Endometrial microvascular endothelial cells (primary cell): Measurements from ENCODE around the gene ETV6. TPM values are rescaled to one million over a fixed set of nuclear protein-coding genes. Genes with fewer than 3 reads are reported as not detected.

Source experiments
- in situ Hi-C: cut with HindIII; loops from 2 replicates; pipeline ENCODE4 v1.10.0; 2017; ENCODE audit warnings: low sequenced_read_pairs, low pct_unique_long_range_greater_than_20kb; ENCODE audit errors: inconsistent ontology term
- total RNA-seq: library from RNA; depleted of rRNA; stranded (reverse); fragments of >200 nt; gene quantifications from one replicate; pipeline ENCODE4 v1.2.3, GENCODE V29; 2015; ENCODE audit errors: inconsistent ontology term

ETV6 gene
- total RNA-seq, 1 donor from 2014 or later, result 12.6 TPM

DNA sequence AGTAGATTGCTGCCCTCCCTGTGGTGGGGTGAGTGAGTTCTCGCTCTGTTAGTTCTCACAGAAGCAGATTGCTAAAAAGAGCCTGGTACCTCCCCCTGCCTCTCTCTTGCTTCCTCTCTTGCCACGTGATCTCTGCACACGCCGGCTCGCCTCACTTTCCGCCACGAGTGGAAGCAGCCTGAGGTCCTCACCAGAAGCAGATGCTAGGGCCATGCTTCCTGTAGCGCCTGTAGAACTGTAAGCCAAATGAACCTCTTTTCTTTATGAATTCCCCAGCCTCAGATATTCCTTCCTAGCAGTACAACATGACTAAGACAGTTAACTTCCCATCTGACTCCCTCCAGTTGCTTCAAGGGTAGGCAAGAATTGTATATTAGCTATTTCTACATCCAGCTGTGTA, 76.2 kb downstream of the ETV6 start:
- in situ Hi-C loops, result no loop called here

DNA sequence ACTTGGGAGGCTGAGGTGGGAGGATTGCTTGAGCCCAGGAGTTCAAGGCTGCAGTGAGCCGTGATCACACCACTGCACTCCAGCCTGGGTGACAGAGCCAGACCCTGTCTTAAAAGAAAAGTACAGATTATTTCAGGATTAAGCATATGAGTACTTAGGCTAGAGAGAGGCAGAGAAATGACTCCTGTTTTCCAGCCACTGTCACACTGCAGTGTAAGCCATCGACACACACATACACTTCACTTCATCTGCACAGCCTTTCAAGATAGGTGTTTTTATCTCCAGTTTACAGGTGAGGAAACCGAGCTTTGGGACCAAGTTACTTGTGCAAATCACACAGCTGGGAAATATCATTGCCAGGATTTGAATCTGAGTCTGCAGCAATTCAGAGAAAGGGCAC, 77.2 kb downstream of the ETV6 start:
- in situ Hi-C loops, result no loop called here

DNA sequence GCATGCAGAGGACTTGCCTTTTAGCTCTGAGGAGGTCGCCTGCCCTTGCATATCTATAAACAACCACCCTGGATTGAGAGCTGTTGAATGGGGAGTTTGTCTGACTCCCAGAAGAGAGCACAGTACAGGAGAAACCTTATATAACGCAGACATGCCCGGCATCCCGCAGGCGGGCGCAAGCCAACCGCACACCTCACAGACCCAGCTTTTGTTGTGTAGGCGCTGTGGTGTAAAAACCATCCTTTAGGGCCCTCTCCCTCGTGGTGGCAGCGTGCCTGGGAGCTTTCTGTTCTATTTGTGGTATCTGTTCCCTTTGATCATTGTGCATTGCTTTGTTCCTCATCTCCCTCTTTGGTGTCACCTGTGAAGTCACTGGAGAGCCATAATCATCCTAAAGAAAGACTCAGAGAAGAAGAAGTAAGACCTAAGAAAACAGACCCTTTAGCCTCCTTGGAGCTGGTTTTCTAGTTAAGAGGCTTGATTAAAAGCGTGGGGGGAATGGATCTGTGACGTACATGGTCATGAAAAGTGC, 77.7 kb downstream of the ETV6 start:
- in situ Hi-C loops, result no loop called here

DNA sequence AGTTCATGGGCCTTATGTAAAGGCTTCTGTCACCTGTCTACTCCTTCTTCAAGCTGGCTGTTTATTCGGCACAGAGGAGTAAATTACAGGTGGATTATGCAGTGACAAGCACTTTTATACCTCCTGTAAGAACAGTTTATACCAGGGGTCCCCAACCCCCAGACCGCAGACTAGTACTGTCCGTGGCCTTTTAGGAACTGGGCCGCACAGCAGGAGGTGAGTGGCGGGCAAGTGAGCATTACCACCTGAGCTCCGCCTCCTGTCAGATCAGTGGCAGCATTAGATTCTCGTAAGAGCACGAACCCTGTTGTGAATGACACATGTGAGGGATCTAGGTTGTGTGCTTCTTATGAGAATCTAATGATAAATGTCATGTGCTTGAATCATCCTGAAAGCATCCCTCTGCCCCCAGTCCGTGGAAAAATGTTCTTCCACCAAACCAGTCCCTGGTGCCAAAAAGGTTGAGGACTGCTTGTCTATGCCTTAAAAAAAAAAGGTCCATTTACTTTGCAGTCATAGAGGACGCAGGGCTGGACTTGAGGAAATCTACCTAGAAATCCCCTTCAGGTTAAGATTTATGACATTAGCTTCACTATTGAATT, 78.8 kb downstream of the ETV6 start:
- in situ Hi-C loops, result no loop called here

DNA sequence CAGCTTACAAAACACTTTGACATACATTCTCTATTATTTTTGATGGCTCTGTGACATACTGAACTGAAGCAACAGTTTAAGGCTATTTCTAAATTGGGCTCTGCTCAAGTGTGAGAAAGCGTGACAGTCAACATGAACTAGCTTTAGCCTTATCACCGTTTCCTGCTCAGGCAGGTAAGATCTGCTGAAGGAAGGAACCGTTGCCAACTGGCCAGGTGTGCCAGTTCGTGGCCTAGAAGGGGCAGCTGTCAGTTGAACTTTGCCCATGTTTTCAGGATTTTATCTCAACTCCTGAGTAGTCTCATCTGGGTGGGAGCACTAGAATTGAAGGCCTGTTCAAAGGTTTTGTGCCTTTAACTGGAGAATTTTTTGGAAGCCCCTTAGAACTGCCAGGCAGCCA, 79.5 kb downstream of the ETV6 start:
- in situ Hi-C loops, result no loop called here

DNA sequence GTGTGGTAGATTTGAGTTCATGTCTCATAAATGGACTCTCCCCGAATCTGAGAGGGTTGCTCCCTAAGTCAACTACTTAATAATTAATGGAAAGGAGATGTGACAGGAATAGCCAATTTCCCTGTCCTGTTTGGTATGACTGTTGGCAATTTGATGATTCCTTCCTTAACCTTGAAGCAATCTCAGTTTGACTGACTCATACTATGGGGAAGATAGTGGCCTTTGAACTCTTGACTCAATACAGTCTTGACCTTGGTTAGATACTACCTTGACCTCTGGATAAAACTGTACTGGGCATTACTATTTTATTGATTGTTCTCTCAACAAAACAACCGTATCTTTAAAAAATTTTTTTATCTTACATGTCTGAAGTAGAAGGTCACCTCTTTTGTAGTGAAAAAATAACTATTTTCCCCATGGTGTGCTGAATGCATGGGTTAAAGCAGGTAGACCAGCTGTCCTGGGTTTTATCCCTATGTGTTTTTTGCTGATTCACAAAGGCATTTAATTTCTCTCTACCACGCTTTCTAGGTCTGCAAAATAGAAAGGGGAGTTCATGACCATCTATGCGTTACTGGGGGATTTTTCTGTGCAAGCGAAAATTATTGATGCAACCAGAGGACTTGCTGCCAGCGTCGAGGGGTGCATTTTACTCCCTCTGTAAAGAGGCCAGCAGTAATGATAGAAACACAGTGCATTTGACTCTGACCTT, 80.1 kb downstream of the ETV6 start:
- in situ Hi-C loops, result no loop called here

DNA sequence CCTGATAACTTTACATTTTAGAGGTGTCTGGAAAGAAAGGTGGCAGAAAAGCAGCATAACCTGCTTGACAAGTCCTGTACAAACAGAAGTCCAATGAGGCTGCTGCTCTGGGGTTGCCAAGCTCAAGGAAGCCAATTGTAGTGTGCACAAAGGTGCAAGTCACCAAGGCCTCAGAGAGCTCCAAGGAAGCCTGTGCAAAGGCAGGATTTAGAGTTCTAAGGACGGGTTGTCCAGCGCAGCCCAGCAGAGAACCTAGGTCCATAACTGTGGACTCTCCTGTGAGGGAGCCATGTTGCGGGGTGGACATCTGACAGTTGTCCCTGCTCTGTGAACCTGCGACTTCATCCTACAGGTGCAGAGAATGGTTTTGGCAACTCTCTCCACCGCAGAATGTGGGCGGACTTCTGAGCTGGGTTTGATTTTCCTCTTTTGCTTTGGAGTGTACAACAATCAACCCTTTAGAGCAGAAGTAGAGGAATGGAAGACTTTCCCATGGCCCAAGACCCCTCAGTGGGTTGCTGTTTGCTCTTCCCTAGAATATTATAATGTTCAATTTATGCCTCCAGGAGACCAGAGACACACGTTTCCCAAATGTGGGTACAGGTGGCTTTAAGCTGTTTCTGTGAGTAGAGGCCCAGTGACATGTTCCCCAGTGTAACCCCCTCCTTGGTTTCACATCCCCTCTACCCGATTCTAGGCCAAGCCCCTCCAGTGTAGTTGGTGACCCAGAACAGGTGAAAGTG, 81.0 kb downstream of the ETV6 start:
- in situ Hi-C loops, result no loop called here

DNA sequence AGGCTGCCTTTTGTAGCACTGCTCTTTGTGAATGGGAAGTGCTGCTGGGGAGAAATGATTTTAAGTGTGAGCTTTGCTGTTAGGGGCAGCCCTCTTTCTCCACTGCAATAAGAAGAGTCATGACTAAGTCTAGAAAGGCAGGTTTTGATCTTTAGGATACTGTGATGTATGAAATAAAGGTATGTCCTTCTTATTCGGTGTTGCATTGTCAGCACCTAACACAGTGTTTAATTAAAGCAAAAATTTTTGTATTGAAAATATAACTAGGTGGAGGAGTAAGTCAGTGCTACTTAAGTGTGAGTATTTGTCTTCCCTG, 81.5 kb downstream of the ETV6 start:
- in situ Hi-C loops, result no loop called here

DNA sequence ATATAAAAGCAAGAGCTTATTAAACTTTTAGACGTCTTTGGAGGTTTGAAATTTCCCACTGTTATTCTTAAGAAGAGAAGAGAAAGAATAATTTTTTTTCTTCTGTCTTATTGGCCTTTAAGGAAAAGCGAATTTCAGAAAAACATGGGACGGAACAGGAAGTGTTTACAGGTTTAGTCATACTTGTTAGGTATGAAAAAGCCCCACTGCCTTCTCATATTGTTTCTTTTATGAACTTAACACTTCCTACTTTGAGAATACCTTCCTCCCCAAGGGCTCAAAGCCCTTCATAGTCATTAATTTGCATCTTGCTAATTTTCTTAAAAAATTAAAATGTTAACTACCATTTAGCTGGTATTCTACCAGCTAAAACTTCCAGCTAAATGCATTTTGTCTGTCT, 82.0 kb downstream of the ETV6 start:
- in situ Hi-C loops, result no loop called here

DNA sequence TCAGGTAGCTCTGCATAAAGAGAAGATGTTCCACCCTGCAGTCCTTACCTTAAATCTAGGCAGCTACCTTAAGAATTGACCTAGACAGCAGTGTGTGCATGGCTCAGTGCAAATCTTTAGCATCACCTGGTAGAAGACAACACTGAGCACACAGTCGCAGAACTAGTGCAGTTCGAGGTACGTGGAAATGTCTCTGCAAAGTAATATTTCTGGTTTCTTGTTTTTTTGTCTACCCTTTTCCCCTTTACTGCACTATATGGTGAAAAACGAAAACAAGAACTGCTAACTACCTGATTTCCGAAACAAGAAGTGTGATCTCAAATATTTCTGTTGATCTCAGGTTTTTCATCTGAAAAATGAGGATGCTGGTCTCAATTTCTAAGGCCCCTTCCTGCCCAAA, 82.5 kb downstream of the ETV6 start:
- in situ Hi-C loops, result no loop called here

DNA sequence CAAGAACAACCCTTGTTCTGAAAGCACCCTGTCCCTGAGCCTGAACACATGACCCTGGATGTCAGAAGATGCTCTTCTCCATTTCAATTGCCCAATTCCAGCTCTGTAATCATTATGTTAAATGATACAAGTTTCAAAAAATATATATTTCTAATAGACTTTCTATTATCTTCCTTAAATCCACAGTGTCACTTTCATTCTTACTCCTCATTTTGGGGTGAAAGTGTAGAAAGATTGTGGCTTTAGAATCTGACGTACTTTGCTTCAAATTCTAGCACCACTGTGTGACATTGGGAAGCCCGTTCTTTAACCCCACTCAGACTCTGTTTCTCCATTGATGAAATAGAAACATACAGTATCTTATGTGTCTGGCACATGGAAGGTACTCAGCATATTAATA, 83.2 kb downstream of the ETV6 start:
- in situ Hi-C loops, result no loop called here

DNA sequence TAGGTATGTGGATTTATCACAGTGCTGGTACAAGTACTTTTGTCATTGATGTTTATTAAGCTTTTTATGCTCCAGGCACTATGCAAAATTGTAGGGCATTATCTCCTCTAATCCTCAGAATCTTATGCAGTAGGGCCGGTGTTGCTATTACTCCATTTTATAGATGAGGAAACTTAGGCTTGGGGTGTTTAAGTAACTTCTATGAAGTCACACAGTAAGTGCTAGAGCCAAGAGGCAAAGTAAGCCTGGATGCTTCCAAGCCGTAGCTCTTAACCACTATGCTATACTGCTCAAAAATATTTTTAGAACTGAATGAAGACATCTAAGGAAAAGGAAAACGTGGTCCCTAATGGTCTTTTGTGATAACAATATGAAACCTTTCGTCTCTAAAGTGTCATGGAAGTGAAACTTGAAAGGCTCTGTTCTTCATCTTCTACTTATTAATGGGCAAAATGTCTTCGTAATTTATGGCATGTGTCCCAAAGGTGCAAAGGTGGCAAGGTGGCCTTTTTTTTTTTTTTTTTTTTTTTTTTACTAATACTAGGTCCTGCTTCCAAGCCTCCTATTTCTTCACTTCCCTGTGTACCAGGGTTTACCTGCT, 85.2 kb downstream of the ETV6 start:
- in situ Hi-C loops, result no loop called here

DNA sequence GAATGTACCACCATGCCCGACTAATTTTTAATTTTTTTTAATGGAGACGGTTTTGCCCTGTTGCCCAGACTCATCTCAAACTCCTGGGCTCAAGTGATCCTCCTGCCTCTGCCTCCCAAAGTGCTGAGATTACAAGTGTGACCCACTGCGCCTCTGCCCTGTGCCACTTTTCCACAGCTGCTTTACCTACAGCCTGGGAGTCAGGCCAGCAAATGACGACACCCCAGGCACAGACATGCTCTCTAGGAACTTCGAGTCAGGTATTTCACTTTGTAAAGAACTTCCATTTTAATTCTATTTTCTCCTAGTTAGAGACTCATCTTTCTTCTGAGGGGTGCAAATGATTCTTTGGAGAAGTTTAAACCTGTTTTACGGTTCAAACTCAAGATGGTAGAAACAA, 89.0 kb downstream of the ETV6 start:
- in situ Hi-C loops, result no loop called here

DNA sequence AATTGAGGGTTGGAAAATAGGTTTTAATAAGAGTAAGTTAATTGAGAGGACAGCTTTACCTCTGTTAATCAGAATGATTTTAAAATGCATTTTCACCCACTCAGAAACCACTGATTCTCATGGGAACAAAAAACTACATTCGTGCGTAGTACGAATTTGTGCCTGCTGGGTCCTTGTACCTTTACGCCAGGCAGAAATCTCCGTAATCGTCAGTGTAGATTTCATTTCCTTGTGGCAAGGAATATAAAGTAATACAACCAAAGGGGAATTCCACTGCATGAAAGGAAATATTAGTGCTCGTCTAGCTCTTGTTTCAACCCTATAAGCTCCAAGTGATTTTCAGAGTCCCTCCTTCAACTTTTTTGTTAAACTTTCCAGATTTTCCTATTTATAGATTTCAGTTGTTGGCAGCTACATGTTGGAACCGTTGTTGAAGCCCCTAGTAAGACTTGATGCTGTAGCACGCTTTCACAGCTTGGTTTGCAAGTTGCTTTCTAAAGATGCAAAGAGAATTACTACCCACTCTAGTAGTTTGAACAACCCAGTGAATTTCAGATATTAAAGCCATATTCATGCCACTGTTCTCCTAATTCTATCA, 90.6 kb downstream of the ETV6 start:
- in situ Hi-C loops, result no loop called here

DNA sequence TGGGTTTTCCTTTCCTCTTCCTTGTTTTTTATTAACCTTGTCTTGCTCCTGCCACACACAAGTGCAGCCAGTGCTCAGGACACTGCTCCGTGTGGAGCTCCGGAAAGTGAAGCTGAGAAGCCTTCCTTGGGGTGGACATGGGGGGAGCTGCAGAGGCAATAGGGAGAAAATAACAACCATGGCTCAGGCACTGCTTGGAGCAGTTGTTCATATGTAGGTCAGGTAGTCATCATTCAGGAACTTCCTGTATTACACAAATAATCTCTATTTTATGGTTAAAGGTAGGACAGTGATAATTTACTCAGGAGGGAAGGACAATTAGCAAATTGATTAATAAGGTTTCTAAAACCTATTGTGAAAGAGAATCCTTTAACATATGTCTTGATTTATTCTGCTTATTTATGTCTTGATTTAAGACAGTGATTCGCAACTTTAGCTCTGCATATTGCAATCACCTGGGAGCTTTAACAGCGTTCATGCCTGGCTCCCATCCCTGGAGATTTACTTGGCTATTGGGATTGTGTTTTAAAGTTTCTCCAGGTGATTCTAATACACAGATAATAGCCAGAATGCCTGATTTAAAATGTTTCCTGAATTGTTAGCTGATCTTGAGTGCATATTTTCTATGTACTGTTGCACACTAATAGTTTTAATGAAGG, 92.1 kb downstream of the ETV6 start:
- in situ Hi-C loops, result no loop called here

DNA sequence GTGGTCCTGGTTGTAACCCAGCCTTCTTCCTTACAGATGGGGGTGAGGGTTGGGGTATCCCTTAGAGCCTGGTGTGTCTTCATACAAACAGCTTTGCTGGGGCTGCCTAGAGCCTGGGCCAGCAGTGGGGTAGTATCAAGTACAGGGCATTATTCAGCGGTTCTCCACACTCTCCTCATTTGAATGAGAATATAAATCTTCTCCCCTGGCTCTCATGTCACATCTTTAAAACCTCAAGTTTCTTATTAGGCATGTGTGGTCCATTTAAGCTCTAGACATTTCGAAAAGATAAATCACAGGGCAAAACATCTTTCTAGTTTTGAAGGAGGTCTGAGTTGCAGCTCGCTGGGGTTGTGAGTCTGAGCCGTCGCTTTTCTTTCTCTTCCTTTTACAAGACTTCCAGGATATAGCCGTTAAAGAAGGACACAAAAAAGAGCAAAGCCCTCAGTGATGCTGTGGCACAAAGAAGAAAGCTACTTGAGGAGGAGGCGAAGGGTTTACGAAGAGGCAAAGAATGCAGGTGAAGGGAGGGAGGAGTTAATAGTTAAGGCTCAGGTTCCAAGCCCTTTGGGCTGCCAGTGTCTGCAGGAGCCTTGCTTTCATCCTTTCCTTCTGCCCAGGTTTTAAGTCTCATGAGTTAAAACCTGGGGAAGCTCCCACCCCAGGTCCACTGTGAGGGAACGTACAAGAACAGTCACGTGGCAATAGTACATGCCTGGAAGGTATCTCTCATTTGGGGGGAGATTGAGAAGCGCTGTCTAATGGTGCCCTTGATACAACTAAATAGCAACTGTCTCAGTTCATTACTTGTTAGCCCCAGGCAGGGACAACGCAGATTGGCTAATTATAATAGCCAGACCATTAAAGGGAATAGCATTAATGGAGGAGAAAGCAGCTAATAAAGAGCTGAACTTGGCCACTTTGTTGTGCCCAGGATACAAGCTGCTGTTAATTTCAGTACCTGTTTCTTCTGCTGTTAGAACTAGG, 94.2 kb downstream of the ETV6 start:
- in situ Hi-C loops, result no loop called here

DNA sequence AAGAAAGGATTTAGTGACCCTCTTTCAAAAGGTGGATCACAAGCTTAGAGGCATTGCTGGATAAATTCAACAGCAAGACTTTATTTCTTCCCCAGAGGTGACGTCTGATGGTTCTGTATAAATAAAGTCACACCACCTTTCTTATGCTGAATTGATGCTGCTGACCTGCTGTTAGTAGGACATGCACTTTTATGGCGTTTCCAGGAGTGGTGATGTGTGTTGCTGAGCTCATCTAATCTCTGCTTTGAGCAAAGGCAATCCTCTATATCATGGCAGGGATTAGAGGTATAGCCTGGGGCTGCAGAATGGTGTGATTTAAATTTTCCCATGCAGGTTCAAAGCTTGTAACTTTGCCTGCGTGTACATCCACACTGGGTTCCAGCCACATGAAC, 94.9 kb downstream of the ETV6 start:
- in situ Hi-C loops, result no loop called here

DNA sequence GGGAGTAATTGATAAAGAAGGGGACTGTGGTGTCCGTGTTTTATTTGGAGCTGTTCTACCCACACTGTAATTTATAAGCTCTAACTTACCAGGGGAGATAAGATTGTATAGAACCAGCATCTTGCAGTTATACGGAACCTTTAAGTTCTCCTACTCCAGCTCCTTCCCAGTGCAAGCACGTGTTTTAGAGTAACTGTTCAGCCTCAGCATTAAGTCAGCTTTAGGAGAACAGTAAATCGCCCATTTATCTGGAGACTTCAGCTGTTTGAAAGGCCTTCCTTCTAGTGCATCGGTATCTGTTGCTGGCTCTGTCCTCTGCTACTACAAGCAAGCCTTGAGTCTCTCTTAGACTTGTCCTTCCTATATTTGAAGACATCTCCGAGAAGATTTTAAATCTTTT, 95.6 kb downstream of the ETV6 start:
- in situ Hi-C loops, result no loop called here
